Activated CD8-positive, alpha-beta memory T cell treated with anti-CD3 and anti-CD28 coated beads for 4 hours (primary cell): Measurements from ENCODE around the gene TTLL8.

Experiments used
- DNase-seq, 2 donors: peaks; one replicate each; pipeline ENCODE4 v3.0.0-alpha.2; 2020; ENCODE audit warnings: low read depth in 2 of 2

TTLL8 gene

GRCh38 chr22:50041361-50042065 is 16.6 kb downstream of the TTLL8 start:
- no peak for DNase-seq

DNA sequence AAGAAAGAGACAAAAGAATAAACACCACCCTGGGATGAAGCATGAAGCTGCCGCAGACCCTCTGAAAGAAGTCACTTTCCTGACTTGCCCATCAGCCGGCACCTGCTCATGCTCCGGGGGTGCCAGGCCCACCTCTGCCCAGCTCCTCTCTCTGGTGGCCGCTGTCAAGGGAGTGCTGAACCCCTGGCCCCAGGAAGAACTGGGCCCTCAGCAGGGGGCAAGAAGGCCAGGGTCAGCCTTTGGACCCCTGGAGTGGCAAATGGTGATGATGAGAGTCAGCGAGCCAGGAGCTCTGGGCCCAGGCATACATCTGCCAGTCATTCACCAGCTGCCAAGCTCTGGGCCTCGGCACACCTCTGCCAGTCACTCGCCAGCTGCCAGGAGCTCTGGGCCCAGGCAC is 17.4 kb downstream of the TTLL8 start:
- DNase-seq, result no peak

GRCh38 chr22:50039669-50040443 is 18.2 kb downstream of the TTLL8 start:
- DNase-seq, result no peak

GRCh38 chr22:50035976-50036724 is 21.9 kb downstream of the TTLL8 start:
- no peak for DNase-seq

DNA sequence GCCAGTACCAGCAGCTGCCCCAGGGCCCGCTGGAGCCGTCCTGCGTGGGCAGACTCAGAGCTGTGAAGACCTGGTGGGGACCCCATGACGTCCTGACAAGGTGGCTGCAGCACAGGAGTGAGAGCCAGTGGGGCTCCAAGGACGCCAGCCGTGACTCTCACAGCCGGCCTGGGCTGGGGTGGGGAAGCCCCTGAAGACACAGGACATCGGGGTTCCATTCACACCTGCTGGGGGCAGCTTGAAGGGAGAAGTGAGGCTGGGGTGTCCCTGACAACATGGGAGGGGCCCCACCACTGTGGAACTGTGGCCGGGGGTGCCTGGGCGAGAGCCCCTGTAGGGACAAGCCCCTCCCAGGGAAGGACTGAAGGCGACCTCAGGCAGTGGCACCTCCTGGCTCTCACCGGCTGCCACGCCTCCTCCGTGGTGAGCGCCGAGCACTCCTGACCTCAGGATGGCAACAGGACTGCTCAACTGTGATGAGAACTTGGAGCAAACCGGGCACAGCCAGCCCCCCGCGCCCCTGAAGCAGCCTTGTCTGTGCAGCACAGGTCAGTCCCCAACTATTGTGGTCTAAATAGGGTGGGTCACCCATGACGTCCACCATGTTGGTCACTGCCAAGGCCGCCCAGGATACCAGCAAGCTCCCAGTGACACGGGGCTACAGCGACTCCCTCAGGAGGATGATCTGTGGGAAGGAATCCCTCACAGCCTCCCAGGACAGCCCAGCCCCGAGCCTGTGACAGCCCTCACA is 22.8 kb downstream of the TTLL8 start:
- DNase-seq, result no peak

GRCh38 chr22:50034126-50035081 is 23.7 kb downstream of the TTLL8 start:
- no peak for DNase-seq

- no peak for DNase-seq
Observed at GRCh38 chr22:50032941-50033601, 25.0 kb downstream of the TTLL8 start.

DNA sequence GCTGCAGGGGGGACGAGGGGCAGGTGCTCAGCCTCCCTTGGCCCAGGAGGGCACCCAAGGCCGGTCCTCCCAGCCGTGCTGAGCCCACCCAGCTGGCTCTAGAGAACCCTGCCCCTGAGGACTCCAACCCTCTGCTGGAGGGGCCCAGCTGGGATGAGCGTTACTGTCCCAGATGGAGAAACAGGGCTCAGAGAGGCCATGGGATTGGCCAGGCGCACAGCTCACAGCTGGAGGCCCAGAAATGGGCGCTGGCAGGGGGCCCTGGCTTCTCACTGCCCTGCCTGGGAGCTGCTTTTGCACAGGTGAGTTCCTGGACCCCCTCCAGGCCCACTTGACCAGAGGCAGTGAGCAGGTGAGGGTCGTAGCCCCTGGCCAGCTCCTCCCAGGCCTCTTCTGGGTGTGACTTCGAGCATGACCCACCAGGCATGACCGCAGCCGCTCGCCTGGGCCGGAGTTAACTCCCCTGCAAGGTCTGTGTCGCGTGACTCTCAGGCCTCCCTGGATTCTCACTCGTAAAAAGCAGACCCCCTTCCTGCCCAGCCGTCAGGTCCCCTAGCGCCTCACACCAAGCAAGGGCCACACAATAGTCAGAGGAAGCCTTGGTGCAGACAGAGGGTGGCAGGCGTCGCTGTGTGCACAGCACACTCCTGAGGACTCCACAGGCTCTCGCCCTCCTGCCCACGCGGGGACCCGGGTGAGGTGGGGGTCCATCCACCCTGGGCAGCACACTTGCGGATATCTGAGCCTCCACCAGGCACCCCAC is 25.8 kb downstream of the TTLL8 start:
- DNase-seq, result no peak

GRCh38 chr22:50031189-50032091 is 26.7 kb downstream of the TTLL8 start:
- no peak for DNase-seq

DNA sequence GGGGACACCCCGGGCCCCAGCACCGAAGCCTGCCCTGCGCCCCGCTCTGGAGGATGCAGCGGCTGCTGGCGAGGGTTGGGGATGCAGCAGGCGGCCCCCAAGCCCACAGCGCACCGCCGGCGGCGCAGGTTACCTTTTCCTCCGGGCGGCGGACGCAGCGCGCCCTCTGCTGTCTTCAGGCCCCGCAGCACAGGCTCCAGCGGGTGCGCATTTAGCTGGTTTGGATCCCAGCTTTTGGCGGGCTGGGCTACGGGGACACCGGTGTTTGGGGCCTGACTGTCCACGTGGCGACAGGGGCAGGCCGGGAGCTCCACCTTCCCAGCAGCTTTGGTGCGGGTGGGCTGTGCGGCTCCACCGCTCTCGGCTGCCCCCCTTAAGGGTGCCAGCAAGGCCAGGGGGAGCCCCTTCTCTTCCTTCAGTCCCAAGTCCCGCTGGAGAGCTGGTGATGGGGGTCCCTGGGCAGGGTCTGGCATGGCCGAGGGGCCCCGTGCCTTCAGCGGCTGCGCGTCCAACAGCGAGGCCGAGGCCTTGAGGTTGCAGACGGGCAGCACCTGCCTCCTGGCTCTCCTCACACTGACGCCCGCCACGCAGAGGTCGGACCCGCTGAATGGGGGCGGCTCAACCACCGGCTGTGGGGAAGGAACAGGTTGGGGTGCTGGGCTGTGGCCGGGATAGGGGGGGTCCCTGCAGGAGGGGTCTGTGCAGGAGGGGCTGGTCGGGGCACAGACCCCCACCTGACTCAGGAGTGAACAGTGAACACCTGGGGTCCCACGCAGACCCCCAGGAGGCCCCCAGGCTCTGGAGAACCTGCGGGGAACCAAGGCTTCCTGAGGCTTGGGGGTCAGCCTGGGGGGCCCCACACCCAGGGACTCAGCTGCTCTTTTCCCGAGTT is 27.6 kb downstream of the TTLL8 start:
- peak; percentile 66 to 70 for DNase-seq

DNA sequence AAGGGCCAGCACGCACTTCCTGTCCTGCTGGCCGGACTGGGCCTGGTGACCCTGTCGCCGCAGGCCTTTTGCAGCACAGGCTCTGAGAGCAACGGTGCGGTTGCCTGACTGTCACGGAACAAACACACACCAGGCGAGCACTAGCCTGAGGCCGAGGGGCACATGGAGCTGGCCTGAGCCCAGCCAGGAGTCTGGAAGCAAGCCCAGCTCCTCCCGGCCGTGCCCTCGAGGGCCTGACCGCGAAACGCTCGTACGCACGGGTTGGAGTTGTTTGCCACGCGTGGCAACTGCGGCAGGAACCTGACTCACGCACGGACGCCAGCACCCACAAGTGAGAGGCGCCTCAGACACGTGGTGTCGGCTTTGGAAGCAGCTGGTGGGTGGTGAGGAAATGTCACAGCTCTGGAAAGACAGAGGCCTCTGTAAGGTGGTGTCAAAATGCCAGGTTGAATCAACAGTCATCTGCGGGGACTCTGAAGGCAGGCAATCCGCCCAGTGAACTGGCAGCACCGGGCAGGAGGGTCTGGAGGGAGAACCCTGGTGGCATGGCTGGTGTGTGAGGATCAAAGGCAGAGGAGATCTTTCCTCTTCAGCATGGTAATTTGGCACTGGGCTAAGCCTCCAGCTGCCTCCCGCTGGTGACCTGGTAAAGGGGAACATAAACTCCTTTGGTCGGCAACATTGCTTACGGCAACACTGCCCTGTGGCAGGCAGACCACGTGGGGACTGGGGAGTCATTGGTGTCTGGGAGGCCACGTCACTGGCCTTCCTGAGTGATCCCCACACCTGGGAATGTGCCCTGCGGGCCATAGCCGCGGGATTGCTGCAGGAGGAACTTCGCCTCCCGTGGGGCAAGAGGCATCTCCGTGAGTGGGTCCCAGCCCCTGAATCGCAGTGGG is 30.2 kb downstream of the TTLL8 start:
- peak in 1 of 2 donors; percentile 52 for DNase-seq

- DNase-seq, result no peak
Observed at GRCh38 chr22:50025993-50026392, 32.1 kb downstream of the TTLL8 start.

GRCh38 chr22:50022171-50022819 is 35.8 kb downstream of the TTLL8 start:
- DNase-seq, result no peak

DNA sequence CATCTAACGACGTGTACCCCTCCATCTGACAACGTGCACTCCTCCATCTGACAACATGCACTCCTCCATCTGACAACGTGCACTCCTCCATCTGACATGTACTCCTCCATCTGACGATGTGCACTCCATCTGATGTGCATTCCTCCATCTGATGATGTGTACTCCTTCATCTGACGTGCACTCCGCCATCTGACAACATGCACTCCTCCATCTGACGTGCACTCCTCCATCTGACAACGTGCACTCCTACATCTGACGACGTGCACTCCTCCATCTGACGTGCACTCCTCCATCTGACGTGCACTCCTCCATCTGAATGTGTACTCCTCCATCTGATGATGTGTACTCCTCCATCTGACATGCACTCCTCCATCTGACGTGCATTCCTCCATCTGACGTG is 37.5 kb downstream of the TTLL8 start:
- no peak for DNase-seq

DNA sequence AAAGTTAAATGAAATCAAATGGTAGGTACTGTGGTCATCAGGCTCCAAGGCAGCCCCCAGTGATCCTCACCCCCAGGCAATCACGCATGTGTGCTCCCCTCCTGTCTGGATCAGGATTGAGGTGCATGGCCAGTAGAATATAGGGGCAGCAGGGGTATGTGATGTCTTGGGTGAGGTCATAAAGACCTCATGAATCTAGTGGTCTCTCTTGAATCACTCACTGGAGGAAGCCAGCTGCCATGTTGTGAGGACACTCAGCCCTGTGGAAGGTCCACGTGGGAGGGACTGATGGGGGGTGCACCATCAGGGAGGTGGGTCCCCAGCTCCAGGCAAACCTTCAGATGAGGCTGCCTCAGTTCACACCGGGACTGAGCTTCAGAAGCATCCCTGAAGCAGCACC is 38.8 kb downstream of the TTLL8 start:
- DNase-seq, result no peak
